C4-2B (cell line): Measurements from ENCODE around the gene ATP8B3.

Experiments
- CTCF ChIP-seq: fragments of 450-650 bp; conservative IDR thresholded peaks from 2 replicates; pipeline ENCODE4 v1.5.1; 2017; ENCODE audit warnings: mild to moderate bottlenecking
- ZFX ChIP-seq: fragments of 450-650 bp; IDR thresholded peaks from 2 replicates; pipeline ENCODE4 v1.6.1; 2017

- no peak for TF ChIP-seq CTCF
- no peak for TF ChIP-seq ZFX
These were observed 61.6 kb downstream of the ATP8B3 start for GRCh38 chr19:1750343-1751021.
